GM19463 (cell line): ENCODE data around the gene TGFA.

Experiments used
- ATAC-seq: cut with Tn5 transposase; IDR thresholded peaks from one replicate; pipeline ENCODE4 v1.9.1; 2021; ENCODE audit warnings: mild to moderate bottlenecking, moderate library complexity; ENCODE audit not compliant: unreplicated experiment

Gene TGFA

DNA sequence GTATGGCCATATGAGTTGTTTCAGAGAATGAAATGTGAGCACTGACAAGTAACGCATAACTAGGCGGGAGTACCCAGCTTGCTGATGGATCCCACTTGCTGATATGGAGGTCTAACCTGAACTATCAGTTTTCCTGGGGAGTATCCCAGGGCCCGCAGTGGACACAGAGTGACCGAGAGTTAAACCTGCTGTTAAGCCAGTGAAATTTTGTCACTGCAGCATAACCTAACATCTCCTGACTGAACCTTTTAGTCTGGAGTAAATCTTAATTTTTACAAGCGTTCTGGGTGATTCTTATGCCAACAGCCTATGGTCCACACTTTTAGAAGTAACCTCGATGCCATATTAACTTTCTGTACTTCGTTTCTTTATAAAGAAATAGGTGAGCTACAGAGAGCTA lies 54.4 kb downstream of the TGFA start:
- ATAC-seq: no peak

DNA sequence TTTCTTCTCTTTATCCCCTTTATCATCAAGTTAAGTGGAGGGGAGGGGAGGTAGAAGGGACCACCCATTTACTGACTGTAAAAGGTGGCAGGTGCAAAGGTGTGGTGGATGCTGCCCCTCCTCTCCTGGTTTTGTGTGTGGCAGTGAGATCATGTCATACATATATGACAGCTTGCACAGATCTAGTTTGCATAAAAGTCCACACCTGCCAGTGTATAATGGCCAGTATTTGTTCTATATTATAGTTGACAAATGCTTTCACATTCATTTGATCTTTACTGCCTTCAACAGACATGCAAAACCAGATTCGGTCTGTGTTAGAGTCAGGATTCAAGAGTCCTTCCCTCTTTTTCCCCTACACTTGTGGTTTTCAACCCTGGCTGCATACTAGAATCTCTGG lies 55.1 kb downstream of the TGFA start:
- no peak for ATAC-seq

DNA sequence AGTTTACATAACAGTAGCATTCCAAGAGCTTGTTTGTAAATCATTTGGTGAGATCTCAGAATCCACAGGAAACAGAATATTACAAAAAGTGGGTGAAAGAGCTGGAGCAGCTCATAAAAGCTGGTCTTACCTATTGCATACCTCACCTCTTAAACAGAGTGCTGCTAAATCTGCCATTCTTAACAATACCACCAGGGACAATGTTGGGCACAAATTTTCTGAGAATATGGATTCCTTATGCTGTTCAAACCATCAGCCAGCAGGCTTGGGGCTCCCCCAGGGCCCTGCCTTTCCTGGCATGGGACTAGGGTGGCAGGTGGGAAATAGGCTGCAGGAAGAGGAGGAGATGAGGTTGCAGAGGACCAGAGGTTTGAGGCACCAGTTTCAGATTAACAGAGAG lies 55.6 kb downstream of the TGFA start:
- ATAC-seq: no peak

DNA sequence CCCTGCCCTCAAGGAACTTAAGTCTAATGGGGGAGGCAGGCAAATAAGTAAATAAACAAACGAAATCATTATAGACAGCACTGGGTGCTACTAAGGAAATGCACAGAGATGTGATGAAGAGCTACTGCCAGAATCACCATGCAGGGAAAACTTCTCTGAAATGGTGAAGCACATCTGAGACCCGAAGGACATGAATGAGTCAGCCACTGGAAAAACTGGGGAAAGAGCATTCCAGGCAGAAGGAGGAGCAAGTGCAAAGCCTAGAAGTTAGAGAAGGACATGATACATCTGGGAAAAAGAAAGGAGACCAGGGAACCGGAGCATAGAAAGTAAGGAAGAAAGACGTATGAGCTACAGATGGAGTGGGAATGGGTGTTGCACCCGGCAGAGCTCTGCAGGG lies 56.8 kb downstream of the TGFA start:
- no peak for ATAC-seq

DNA sequence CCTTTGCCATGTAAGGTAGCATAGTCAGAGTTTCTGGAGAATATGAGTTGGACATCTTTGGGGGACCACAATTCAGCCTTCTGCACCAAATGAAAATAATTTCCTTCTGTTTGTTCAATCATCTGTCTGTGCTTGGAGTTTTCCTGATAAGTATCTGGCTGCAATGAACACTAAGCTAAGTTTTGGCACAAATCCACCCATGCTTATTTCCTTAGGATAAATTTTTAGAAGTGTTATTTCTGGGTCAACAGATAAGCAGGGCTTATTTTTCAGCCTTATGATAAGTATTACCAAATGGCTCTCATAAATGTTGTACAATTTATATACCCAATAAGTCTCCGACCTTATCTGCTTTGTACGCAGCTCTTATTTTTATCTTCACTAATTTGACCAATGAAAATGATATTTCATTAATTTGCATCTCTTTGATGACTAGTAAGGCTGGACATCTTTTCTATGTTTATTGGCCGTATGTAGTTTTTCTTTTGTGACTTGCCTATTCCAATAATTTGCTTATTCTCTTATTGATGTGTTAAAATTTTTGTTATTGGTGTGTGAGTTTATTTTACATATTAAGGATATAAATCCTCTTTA lies 59.2 kb downstream of the TGFA start:
- ATAC-seq: no peak

DNA sequence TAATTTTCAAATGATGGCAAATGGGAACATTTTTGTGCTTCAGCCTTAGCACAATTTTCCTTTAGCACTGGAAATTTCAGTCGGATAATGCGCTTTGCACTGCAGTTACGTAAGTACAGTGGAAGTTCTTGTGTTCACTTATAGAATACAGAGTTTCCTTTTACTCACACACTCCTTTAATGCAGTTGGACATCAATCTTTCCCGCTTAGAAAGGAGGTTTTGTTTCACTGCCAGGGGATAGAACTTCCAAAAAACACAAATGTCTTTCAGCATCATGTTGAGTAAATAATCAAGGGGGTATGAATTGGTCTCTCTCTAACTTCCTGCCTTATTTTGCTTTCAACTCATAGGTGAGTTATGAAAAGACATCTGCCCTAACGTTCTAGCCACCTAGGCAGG lies 63.2 kb downstream of the TGFA start:
- no peak for ATAC-seq

DNA sequence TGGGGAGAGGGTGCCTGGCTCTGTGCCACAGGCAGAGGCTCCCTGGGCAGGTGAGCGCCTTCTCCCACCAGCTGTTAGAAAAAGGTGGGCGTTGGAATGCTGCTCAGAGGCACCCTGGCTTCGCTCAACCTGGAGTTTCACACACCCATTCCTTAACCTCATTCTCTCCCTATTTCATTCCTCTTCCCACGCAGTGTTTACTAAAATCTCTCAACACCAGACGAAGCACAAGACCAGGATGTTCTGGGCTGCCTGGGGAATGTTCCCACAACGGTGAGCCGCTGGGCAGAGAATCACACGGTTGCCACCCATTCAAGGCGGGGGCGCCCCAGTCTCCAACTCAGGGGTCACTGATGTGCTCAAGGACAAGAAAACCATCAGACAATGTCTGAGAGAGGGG lies 64.5 kb downstream of the TGFA start:
- ATAC-seq: no peak

DNA sequence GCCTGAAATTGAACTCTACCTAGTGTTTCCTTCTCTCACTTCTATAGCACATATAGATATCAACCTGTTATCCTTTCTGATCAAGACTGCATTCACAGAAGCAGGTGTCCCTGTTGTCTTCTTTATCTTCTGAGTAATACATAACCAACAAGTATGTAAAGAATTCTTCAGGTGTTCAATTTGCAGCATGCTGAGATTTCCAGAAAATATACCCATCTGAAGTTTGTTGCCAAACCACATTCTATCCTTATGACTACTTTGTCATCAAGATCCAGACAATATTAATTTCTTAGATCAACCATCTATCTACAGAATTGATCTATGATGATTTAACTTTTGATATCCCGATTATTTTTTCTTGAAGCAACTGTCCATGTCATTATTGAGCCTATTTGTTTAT lies 69.5 kb downstream of the TGFA start:
- ATAC-seq: no peak

DNA sequence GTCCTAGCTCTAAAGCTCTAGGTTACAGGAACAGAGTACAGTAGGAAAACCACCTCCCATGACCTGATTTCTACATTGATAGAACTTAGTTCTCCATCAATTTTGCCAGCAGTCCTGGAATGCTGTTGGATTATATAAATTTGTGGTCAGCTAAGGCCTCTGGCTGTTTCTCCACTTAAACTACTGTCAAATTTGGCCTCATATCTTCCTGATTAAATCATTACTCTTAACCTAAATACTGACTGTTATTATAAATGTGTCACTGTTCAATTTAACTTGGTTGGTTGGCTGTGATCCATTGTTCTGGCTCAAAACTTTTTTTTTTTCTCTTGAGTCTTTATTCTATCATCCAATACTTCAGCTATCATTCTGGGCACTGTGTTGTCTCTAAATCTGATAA lies 71.2 kb downstream of the TGFA start:
- no peak for ATAC-seq

DNA sequence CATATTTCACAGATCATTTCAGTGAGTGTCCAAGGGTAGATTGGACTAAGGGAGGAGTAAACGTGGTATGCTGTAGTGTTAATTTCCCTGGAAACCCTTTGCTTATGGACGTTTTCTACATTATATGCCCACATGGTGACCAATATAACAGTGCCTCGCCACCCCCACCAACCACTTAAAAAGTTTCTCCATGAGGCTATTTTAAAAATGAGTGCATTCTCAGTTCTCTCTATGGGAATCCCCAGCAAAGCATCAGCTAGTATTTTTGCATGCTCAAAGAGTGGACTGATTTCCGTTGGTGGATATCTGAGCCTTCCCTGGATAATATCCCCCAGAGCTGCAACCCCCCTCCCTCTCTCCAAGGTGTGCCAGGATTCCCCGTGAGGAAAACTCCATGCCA lies 73.2 kb downstream of the TGFA start:
- ATAC-seq: no peak

DNA sequence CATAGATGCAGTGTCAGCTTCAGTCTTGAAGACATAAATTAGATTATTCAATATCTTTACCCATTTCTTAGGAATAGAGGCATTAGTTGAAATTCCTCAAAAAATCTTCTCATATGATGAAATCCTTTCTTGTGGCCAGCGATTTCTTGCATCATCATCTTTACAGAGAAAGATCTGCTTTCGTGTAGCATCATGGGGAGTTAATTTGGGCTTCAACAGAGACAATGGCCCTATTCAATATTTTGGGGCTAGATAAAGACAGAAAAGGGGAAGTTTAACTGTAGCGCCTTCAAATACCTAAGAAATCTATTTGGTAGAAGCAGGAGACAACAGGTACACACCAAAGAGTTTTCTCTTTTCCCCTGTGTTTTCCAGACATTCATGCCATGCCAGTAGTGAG lies 73.8 kb downstream of the TGFA start:
- no peak for ATAC-seq

DNA sequence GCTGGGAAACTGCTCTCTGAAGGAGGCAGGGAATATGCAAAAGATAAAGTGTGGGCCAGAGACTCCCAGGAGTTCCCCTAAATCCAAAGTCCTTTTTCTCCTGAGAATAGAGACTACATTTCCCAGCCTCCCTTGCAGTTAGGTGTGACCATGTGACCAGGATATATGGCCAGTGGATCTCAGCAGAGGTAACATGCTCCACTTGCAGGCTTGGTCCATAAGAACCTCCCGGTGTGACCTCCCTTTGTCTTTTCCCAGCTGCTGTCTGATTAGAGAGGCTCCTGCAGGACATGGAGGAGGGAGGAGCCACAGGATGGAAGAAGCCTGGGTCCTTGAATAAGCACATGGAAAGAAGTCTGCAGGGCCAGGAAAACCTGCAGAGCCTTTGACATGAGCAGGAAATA lies 76.2 kb downstream of the TGFA start:
- no peak for ATAC-seq

DNA sequence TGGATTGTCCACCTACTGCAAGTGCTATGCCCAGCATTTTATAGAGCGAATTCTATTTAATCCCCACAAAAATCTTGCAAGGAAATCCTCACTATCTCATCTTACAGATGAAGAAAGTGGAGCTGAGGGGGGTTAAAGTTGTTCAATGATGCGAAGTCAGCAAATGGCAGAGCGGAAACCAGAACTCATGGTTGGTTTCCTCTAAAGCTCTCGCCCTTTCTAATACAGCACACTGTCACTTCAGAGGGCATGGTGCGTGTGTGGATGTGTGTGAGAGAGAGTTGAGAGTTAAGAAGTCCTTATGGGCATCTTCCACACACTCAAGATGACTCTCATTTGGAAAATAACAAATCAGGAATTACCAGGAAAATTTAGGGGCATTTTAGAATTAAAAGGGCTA lies 78.4 kb downstream of the TGFA start:
- no peak for ATAC-seq

DNA sequence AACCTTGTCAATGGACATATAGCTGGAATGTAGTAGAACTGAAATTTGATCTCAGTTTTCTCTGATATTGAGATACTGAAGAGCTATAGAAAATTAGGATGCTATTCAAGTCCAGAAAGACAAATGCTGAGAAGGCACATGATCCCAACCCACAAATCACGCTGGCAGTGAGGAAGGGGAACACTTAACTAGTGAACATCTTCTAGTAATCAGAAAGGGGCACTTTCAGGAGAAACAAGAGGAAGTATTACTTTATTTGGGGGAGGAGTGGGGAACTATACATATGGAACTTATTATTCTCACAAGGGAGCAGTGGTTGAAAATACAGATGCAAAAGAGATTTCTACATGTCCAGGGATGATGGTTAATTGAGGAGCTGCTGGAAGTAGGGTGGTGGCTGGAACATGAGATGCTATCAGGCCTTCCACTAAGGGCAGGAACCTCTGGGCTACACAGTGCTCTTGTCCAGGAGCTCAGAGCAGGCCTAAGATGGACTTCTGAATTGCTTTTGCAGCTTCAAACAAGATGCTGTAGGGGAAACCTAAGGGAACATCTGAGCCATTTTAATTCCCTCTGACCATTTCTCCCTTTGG lies 79.3 kb downstream of the TGFA start:
- ATAC-seq: no peak

DNA sequence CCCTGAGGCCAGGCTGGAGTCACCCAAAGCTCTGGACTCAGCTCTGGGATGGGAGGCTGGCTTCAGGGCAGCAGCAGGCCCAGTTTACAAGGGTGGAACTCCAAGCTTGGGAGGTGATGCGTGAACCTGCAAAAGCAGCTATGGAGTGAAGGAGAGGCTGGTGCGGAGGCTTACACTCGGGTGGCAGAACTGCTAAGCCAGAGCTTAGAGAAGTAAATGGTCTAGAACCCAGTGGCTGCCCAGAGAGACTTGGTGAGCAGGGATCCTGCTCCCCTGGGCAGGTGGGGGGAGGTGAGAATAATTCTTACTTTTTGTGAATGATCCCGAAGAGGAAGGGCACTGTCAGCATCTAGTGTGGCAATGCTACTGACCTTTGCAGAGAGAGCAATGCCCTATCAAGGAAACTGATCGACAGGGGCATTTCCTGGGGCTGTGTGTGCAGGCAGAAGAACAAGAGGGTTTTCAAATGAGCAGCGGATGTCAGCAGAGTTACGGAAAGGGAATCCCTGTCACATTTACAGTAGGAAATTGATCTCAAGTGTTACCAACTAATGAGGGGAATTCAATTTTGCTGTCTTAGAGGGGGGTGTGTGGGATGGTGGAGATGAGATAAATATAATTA lies 80.4 kb downstream of the TGFA start:
- ATAC-seq: no peak

DNA sequence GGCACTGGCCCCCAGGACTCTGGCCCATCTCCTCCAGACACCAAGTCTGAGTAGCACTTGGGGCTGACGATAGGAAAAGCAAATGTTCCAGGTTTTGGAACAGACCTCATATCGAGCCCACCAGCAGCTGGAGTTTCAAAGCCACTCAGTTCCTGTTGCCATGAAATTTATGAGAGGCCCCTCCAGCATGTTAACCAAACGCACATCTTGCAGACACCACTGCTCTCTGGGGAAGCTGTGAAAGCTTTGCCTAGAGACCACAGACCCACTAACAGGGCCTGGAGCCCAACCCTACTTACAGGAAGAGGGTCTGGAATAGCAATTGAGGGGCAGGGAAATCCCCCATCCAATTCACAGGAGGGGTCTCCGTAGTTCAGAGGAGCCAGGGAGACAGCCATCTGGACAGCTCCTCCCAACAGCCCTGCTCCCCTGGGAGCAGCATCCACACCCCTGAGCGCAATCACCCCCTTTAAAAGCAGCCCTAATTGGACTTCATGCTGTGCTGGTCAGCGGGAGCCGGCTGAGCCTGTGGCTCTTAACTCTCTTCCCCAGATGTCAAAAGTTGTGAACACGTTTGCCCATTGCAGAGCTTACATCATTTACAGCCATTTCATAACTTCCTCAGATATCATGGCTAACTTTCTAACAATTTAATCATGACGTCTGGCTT lies 81.3 kb downstream of the TGFA start:
- ATAC-seq: no peak

DNA sequence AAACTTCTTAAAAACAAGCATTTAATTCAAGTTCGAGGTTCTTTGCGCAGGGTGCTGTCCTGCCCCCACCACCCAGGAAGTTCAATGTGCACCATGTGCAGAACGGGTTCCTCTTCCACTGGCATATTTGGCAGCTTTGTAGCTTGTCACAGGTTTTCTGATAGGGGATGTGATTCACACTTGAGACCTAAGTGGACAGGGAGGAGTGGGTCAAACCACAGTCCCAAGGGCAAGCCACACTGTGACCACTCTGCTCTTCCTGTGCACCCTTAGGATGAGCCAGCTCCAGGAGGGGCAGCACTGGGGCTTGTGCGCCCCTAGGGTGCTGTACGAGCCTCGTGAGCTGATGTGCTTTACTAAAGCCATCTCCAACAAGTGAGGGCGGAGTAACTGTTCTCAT lies 82.5 kb downstream of the TGFA start:
- no peak for ATAC-seq

DNA sequence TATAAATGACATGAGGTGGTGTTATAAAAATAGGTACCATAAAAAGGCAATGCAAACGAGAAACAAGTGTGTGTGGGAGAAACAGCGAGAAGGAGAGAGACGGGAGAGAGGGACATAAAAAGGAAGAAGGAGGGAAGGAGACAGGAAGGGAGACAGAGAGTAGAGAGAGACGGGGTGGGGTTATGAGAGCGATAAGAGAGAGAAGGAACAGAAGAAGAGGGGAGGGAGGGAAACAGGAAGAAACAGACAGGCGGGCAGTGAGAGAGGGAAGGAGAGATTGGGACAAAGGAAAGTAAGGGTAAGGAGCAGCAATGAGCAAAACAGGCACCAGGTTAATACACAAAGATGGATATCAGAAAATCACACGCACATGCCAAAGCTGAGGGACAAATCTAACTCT lies 83.7 kb downstream of the TGFA start:
- no peak for ATAC-seq

DNA sequence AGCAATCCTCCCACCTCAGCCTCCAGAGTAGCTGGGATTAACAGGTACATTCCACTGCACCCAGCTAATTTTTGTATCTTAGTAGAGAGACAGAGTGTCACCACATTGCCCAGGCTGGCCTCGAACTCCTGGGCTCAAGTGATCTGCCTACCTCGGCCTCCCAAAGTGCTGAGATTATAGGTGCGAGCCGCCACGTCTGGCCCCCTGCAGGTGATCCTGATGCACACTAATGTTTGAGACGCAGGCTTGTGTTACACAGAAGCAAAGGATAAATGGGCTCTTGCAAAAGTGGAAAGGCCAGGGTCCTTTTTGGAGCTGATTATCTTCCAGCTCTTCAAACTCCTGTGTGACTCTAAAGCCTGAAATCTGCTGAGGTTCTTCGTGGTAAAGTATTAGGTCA lies 84.2 kb downstream of the TGFA start:
- no peak for ATAC-seq

DNA sequence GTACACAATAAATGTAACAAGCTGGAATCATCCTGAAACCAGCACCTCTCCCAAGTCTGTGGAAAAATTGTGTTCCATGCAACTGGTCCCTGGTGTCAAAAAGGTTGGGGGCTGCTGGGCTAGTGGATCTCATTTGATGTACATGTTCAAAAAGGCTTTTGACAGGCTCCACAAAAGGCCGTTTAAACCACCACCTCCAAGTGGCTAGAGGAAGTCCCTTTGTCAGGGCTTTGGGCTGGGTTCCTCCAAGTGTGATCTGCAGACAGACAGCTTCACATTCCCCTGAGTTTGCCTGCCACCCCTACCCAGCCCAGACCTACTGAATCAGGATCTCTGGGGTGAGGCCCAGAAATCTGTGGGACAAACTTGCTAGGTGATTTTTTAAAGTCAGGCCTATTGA lies 84.7 kb downstream of the TGFA start:
- no peak for ATAC-seq

DNA sequence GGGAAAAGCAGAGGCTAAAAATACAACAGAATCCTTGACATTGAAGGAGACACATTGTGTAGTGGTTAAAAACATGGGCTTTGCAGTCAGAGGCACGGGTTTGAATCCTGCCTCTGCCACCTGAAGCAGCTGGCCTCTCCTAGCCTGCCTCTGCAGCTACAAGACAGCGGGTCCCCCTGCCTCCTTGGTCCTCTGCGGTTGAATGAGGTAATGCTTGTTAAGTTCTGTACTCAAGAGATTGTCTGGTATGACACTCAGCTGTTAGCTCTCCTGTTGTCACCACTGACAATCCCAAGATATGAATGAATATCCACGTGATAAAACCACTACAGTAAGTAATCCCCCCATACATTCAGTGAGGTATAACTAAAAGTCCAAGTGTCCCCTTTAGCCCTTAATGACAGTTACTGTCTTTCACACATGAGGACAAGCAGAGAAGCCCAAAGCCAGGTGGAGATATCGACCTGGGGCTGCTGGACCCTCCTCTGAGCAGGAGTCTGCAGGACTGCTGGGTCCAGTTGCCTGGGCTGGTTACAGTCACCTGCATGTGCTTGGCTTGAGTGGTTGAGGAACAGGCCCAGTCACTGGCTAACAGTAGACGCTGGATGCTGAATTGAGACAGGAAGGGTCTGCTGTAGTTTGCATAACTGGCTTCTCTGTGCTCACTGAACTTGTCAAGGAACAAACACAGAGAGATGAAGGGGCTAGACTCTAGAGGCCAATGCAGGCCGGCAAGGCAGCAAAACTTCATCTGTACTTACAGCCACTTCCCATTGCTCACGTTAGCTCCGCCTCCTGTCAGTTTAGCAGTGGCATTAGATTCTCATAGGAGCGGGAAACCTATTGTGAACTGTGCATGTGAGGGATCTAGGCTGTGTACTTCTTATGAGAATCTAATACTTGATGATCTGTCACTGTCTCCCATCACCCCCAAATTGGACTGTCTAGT lies 85.5 kb downstream of the TGFA start:
- no peak for ATAC-seq
